ENCODE results near the gene CDH3.

The CDH3 gene

DNA sequence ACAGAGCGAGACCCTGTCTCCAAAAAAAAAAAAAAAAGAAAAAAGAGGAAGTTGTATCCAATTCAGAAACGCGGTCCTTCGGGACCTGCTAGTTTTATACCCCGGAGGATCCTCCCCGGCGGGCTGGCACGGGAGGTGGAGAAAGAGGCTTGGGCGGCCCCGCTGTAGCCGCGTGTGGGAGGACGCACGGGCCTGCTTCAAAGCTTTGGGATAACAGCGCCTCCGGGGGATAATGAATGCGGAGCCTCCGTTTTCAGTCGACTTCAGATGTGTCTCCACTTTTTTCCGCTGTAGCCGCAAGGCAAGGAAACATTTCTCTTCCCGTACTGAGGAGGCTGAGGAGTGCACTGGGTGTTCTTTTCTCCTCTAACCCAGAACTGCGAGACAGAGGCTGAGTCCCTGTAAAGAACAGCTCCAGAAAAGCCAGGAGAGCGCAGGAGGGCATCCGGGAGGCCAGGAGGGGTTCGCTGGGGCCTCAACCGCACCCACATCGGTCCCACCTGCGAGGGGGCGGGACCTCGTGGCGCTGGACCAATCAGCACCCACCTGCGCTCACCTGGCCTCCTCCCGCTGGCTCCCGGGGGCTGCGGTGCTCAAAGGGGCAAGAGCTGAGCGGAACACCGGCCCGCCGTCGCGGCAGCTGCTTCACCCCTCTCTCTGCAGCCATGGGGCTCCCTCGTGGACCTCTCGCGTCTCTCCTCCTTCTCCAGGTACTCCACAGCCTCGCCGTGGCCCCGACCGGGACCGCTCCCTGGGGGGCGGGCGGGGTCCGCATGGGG is at the start of gene CDH3:
TSS of gene CDH3 (plus strand) at position 596 of the 779 bp plus-strand sequence. CDS start at position 666, 70 bp downstream.
- DNase-seq, result no peak

DNA sequence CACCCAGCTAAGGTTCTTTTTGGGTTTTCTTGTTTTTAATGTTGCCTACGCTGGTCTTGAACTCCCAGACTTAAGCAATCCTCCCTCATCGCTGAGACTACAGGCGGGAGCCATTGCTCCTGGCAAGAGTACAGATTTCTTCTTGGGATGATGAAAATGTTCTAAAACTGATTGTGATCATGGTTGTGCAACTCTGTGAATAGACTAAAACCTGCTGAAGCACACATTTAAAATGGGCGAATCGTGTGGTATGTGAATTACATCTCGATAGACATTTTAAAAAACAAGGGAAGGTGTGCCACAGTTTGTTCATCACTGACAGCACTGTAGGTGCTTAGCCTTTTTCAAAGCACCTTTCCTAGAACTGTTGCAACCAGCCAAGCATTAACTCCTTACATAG is 48.8 kb upstream of the CDH3 start:
- DNase-seq, result no peak

DNA sequence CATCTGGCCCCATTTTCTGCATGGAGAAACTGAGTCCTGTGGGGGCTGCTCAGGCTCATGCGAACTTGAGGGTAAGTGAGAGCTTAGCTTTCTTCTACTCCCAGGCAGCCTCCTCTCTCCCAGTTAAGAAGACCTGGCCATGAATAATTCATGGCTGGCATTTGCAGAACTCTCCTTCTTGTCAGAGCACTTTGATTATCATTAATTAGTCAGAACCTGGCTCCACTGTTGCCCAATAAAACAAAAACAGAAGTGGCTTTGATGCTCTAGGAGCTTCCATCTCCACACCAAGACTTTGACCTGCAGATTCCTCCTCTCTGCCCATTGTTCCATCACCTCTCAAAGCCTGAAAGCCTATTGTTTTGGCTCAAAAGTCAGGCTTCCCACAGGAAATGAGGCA is 45.5 kb upstream of the CDH3 start:
- DNase-seq, result no peak

DNA sequence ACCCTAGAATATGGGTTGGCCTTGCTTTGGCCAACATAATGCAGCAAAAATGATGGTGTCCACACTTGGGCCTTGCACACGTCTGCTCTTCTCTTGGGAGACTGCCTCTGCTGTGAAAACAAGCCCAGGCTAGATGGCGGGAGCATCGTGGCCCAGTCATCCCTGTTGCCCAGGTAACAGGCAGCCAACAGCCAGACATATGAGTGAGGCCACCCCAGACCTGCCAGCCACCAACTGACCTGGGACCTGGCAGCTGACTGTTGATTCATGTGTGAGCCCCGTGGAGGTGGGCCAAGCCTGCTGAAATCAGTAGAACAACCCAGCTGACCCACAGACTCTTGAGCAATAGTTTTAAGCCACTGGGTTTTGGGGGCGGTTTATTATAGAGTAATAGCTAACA is 39.4 kb upstream of the CDH3 start:
- DNase-seq, result no peak

DNA sequence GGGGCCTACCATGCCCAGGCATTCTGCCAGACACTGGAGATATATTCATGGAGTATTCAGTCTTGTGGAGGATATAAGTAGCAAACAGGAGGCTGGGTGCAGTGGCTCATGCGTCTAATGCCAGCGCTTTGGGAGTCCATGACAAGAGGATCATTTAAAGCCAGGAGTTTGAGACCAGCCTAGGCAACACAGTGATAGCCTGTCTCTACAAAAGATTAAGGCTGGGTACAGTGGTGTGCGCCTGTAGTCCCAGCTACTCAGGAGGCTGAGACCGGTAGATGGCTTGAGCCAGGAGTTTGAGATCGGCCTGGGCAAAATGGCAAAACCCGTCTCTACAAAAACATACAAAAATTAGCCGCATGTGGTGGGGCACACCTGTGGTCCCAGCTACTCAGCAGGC is 37.7 kb upstream of the CDH3 start:
- no peak for DNase-seq

DNA sequence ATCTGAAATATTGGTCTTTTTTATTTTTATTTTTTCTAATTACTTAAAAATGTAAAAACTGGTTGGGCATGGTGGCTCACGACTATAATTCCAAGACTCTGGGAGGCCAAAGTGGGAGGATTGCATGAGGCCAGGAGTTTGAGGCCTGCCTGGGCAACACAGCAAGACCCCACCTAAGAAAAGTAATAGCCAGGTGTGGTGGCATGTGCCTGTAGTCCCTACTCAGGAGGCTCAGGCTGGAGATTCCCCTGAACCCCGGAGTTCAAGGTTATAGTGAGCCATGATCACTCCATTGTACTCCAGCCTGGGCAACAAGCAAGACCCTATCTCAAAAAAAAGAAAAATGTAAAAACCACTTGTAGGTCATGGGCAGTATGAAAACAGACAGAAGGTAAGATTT is 36.8 kb upstream of the CDH3 start:
- no peak for DNase-seq

DNA sequence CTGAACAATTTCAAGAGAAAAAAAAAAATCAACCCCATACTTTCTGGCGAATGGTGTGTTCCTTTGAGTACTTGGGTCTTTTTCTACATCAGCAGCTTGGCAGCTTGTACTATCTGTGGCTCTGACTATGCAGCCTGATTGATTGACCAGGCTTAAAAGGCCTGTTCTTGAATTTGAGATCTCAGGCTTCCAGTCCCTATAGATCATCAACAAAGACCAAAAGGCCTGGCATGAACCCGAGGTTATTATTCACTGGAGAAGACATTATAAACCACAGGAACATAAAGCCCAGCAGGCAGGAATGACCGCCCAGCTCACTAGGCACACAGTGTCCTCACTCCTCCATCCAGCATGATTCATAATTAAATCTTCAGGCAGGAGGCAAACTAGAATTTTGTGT is 32.1 kb upstream of the CDH3 start:
- DNase-seq, result no peak

DNA sequence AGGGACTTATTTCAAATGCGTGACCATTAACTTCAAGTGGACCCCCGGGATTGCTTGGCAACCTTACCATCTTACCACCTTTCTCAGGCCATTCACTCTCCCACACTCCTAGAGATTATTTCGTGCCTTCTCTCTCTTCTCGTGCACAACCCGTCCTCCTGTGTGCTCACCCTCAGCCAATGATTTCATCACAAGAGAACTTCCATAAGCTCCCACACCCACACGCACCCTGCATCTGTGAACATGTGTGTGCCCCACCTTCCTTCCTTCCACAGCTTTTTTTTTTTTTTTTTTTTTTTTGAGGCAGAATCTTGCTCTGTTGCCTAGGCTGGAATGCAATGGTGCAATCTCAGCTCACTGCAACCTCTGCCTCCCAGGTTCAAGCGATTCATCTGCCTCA is 27.4 kb upstream of the CDH3 start:
- DNase-seq, result no peak

DNA sequence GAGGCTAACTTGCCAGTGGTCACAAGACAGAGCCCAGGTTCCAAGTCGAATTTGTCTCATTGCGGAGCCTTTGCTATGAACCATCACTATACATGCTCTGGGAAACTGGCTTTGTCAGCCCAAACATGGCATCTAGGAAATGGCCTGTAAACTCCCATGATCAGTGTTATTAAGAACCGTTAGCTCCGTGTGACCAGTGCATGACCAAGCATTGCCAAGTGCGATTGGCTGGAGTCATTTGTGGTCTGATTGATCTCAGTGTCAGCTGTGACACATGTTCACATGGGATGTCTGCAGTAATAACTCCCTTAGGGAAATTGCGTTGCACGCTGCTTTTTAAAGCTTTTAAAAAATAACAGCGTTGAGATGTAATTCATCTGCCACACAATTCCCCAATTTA is 18.6 kb upstream of the CDH3 start:
- no peak for DNase-seq

DNA sequence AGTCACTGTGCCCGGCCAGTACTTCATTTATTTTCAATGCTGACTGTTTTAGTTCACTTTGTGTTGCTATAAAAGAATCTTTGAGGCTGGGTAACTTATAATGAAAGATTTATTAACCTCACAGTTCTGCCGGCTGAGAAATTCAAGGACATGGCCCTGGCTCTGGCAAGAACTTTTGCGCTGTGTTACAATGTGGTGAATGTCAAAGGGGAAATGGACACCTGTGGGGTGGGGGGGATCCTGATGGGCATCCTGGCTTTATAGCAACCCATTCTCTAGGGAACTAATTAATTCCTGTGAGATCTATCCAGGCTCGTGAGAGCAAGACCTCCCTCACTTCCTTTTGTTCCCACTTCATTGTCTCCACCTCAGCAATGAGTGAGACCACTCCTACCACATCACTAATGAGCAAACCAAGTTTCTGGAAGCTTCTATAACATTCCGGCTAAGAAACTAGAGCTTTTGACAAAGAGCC is 17.1 kb upstream of the CDH3 start:
- no peak for DNase-seq

DNA sequence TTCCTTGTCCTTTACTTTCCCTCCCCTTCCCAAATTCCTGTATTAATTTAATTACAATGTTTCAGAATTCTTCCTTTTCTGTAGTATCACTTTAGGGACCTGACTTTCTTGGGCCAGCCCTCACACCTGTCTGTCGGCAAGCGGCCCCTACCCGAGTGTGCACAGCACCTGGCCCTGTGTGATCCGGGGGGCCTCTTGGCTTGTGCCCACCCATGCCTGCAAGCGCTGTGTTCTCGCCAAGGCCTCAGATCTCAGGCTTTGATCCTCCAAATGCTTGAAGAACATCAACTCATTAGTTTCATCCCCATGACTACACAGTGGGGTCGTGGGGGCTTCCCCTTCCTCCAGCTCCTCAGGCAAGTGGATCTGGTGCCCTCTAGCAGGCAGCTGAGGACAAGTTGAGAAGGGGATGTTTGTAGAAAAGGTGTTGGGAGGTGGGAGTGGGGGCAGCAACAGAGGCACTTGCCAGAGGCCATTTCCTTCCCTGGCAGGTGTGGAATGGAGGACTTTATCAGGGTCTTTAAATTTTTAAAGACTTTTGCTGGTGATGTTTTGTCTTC is 15.7 kb upstream of the CDH3 start:
- DNase-seq, result no peak

DNA sequence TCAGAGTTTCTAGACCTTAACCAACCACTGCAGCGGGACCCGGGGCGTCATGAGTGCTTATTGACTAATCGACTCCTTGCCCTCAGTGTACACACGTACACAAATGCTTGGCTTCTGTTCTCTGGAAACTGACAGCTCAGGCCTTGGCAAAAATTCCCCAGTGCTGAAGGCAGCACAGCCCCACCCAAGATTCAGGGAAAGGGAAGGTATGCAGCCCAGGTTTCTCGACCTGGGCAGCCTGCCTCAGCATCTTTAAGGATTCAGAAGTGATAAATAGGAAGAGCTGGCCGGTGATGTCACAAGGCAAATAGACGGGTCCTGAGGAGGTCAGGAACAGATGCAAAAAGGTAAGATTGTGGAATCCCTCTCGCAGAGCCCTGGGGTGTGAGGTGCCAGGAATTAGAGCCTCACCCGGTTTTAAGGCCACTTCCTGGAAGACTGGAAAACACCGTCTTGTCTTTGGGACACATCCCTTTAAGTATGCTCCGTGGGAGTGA is 9.0 kb upstream of the CDH3 start:
- DNase-seq, result no peak

DNA sequence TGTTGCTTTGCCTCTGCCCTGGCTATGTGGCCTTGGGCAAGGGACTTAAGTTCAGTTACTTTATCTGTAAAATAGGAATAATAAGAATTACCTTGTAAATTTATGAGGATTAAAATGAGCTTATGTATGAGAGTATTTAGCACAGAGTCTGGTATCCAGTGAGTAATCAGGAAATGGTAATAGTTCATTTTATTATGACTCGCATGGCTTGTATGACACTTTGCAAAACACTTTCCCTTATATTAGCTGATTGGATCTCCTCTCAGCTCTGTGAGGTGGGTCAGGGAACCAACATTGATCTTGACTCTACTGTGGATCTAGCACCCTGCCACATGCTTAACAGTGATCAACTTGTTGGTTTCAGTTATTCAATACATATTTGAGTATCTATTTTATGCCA is 8.3 kb upstream of the CDH3 start:
- no peak for DNase-seq

DNA sequence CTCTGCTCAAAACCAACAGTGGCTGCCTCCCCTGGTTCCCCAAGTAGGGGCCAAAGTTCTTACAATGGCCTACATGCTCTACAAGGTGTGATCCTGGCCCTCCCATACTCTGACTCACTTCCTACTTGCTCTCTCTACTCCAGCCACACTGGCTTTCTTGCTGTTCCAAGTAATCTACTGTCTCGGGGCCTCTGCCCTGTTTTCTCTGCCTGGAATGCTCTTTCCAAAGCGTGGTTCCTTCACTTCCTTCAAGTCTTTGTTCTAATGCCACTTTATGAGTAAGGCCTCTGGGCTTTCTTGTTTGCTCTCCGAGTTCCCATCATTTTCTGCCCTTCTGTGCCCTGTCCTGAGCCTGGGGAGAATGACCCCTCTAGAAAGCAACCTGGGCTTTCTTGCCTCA is 4.1 kb upstream of the CDH3 start:
- DNase-seq, result no peak

DNA sequence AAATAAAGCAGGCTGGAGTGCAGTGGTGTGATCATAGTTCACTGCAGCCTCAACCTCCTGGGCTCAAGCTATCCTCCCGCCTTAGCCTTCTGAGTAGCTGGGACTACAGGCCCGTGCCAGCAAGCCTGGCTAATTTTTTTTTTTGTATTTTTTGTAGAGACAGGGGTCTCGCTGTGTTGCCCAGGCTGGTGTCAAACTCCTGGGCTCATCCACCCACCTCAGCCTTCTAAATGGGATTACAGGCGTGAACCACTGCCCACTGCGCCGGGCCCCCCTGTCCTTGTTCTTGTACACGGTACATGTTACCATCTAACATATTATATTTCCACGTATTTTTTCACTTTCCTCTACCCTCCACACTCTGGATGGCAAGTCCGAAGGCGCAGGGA is 3.1 kb upstream of the CDH3 start:
- DNase-seq, result no peak

DNA sequence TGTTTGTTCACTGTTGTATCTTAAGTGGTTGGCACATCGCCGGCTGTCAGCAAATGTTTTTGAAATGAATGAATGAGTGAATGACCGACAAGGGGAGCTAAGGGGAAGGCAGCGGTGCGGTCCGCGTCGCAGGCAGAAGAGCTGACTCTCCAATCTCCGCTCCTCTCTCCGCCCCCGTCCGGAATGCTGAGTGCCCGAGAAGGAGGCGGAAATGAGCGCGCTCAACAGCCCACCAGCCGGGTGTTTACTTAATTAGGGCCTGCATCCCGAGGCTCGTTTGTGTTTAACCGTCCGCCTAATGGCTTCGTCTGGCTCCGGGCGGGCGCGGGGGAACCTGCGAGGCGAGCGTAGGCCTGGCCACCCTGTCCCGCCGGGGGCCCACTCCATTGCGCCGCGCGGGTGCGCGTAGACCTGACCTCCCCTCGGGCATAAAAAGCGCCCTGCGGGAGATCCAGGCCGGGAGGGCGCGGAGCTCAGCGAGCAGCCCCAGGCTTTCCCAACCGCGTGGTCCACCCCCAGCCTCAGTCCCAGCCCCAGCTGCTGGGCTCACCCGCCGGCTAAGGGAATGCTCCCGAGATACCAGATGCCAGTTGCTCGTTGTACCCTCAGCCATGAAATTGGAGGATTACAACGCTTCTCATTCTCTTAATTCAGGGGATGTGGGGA is 2.5 kb upstream of the CDH3 start:
- no peak for DNase-seq

DNA sequence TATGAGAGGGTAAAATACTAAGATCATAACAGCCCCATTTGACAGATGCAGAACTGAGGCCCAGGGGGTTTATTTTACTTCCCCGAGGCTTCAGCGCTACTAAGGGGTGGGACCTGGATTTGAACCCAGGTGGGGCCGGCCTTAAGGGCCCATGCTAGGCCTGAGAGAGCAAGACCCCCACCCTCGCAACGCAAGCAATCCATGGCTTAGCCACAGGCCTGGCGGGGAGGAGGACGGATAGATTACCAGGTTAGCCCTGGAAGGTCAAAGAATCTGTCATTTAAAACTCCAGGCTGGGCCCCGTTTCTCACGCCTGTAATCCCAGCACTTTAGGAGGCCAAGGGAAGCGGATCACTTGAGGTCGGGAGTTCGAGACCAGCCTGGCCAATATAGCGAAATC is 1.9 kb upstream of the CDH3 start:
- no peak for DNase-seq

DNA sequence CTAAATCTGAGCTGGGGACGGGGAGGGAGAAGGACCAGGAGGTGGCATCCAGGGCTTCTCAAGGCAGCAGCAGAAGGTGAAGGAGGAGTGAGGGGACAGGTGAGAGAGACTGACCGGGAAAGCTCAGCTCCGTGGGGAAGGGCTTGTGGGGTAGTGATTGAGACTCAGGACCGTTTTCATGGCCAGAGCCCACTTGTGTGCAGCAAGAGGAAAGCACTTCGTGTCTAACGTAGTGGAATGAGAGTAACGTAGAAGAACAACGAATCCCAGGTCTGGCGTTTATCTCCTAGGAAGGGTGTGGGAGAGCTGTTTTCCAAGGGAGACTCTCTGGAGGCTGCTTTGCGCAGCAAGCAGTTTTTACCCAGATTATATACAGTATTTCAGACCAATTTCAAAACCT is 1.3 kb upstream of the CDH3 start:
- DNase-seq, result no peak

DNA sequence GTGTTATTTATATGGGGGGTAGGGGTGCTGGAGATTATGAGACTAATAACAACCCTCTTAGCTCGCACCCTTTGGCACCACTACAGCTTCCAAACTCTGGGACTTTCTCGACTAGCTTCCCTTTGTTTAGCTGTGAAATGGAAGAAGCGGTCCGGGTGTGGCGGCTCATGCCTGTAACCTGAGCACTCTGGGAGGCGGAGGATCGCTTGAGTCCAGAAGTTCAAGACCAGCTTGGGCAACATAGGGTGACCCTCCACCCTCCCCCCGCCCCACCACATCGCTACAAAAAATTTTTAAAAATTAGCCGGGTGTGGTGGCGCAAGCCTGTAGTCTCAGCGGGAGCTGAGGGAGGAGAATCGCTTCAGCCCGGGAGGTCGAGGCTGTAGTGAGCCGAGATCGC is 814 bp upstream of the CDH3 start:
- no peak for DNase-seq

DNA sequence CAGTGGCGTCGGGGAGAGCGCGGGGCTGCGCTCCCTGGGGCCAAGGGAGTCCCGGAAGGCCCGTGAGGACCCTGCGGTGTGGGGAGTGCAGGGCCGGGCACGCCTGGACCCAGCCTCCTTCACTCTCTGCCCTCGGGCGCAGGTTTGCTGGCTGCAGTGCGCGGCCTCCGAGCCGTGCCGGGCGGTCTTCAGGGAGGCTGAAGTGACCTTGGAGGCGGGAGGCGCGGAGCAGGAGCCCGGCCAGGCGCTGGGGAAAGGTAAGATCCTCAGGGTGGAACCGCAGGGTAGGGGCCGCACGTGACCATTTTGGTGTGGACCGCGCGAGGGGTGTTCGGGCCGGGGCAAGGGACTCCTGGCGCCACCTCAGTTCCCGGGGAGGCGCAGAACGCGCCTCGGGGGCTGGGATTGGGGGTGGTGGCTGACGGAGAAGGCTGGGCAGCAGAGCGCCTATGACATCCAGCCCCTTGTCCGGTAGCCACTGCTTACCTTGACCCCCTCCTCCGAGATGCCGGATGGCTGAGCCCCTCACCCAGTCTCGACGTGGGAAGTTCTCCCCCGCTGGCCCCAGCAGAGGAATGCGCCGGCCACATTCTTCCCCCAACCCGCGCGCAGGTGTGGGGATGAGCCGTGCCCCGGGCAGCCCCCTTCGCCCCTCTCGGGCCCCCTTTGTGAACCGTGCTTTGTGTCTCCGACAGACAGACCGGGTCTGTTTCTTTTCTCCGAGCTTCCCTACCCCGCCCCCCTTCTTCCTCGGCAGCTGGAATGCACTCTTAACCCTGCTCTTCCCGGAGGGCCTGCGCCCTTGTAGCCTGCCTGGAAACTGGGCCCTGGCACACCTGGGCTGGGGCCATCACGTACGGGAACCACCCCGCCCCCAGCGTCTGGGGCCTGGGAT is 631 bp downstream of the CDH3 start:
- no peak for DNase-seq

DNA sequence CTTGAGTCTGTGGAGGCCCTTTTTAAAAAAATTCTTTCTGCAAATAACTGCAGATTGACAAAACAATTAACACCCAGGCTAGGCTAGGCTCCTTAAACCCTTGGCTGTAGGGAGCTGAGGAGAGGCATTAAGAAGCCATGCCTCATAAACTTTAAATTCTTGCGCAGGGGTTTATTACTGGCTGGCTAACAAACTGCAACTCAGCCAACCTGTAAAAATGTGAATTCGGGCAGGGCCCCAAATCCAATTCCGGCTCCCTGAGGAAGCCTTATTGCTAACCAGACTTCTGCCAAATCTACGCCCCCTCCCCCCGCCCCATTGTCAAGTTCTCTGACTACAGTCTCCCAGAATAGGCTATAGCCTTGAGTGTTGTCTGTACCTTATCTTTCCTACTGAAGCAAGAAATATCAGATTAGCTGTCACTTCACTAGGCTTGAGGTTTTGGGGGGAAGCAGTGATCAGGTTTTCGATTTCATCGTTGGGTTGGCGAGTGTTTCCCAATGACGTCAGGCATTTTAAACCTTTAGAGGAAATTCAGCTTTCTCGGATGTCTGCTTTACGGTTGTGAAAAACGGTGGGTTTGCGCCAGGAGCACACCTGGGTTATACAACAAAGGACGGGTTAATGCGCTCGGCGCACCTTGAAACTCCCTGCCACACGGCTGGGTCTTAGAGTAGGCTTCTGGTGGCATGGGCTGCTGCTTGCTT is 2.0 kb downstream of the CDH3 start:
- DNase-seq, result no peak

DNA sequence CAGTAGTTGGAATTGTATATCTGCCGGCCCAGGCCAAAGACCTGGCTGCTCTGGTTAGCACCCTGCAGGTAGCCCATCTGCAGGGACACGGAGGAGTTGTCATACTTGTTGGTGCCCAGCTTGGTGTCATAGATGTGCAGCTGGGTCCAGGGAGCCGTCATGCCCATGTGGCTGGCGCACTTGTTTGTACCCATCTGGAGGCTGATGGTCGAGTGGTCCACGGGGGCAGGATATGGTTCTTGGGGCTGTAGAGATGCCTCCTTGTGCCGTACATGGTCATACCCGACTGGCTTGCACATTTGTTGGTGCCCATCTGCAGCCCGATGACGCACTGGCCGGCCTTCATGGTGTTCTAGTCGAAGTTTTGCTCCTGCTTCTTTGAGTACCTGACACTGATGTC is 6.0 kb downstream of the CDH3 start:
- DNase-seq, result no peak

DNA sequence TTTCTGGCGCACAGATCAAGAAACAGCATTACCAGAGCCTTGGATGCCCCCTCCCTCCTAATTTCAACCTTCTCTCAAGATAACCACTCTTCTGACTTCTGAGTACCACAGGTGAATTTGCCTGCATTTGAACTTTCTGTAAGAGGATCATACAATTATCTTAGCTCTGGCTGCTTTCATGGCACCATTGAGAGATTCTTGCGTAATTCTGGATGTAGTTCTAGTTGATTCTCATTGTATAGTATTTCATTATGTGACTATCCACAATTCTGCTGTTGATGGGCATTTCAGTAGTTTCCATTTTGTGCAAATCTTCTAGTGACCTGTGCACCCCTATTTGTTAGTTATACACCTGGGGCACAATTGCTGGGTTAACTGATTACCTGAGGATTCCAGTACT is 7.5 kb downstream of the CDH3 start:
- DNase-seq, result no peak

All from NK-92 treated with Interleukin-12 subunit alpha and Interleukin-12 subunit beta, amount 100 ng/mL, for 24 hours (cell line).